ENCODE measurements around the gene NXF3.
"Not testable (repeated sequence)": the region's sequence is repeated elsewhere in the genome, so short reads cannot be mapped to it uniquely, and the experiment has no call there.

Gene NXF3
- 0.38 to 4.9 (median 1.8) reads per million in 18 experiments for total RNA-seq

GRCh38 chrX:103092942-103093341 lies at the start of gene NXF3:
Gene NXF3 (minus strand): TSS chrX:103093143. CDS start chrX:103093023, 120 bp downstream.
- DNase-seq = peak; percentile 4 to 14

GRCh38 chrX:103136528-103136927 lies 43.6 kb upstream of the NXF3 start:
- DNase-seq = not testable (repeated sequence)

GRCh38 chrX:103124284-103124683 lies 31.3 kb upstream of the NXF3 start:
- DNase-seq = no peak

- no peak for DNase-seq
Observed at GRCh38 chrX:103120748-103121147, 27.8 kb upstream of the NXF3 start.

GRCh38 chrX:103116970-103117369 lies 24.0 kb upstream of the NXF3 start:
- DNase-seq = not testable (repeated sequence)

GRCh38 chrX:103109497-103109896 lies 16.6 kb upstream of the NXF3 start:
- DNase-seq = not testable (repeated sequence)

- DNase-seq = no peak
Observed at GRCh38 chrX:103107836-103108235, 14.9 kb upstream of the NXF3 start.

- not testable (repeated sequence) for DNase-seq
Observed at GRCh38 chrX:103107227-103107737, 14.3 kb upstream of the NXF3 start.

- DNase-seq = not testable (repeated sequence)
Observed at GRCh38 chrX:103104370-103104769, 11.4 kb upstream of the NXF3 start.

GRCh38 chrX:103103866-103104265 lies 10.9 kb upstream of the NXF3 start:
- DNase-seq = not testable (repeated sequence)

- DNase-seq = no peak
Observed at GRCh38 chrX:103101299-103102042, 8.5 kb upstream of the NXF3 start.

GRCh38 chrX:103100484-103100883 lies 7.5 kb upstream of the NXF3 start:
- no peak for DNase-seq

- DNase-seq = no peak
Observed at GRCh38 chrX:103099691-103100090, 6.7 kb upstream of the NXF3 start.

- no peak for DNase-seq
Observed at GRCh38 chrX:103098488-103098887, 5.5 kb upstream of the NXF3 start.

- no peak for DNase-seq
Observed at GRCh38 chrX:103081051-103081450, 11.9 kb downstream of the NXF3 start.

GRCh38 chrX:103073467-103073866 lies 19.5 kb downstream of the NXF3 start:
- no peak for DNase-seq

- no peak for DNase-seq
Observed at GRCh38 chrX:103066606-103067005, 26.3 kb downstream of the NXF3 start.

- DNase-seq = no peak
Observed at GRCh38 chrX:103063918-103064434, 29.0 kb downstream of the NXF3 start, which contains the start of gene BEX1. Gene BEX1 (minus strand): TSS chrX:103064171. CDS start chrX:103063274, 897 bp downstream.

- DNase-seq = no peak
Observed at GRCh38 chrX:103063191-103063845, 29.6 kb downstream of the NXF3 start.

GRCh38 chrX:103061486-103061885 lies 31.5 kb downstream of the NXF3 start:
- no peak for DNase-seq

- no peak for DNase-seq
Observed at GRCh38 chrX:103056902-103057301, 36.0 kb downstream of the NXF3 start.

- DNase-seq = no peak
Observed at GRCh38 chrX:103052625-103053024, 40.3 kb downstream of the NXF3 start.

- DNase-seq = no peak
Observed at GRCh38 chrX:103051260-103051789, 41.6 kb downstream of the NXF3 start.

All from inflammatory macrophage (primary cell).